Natural killer cell treated with Interleukin-12 subunit alpha and Interleukin-12 subunit beta and Interleukin-15 and Interleukin-18, amount 100 ng/mL, for 72 hours (primary cell): ENCODE data around the gene DDX56. TPM values are rescaled to one million over a fixed set of nuclear protein-coding genes. Genes with fewer than 3 reads are reported as not detected.
"Not testable (repeated sequence)": the region's sequence is repeated elsewhere in the genome, so short reads cannot be mapped to it uniquely, and the experiment has no call there.

ENCODE experiments used
- ATAC-seq, 2 donors: fragments of 150-1000 bp; cut with Tn5 transposase in 1 of 2; sonication (Bioruptor Pico), chemical (Tn5 transposase) in 1 of 2; 2 replicates each; pipeline ENCODE4 v1.10.0; 2021
- DNase-seq: peaks from one replicate; pipeline ENCODE4 v3.0.0; 2022; ENCODE audit warnings: low spot score
- H3K27ac Mint-ChIP-seq, 2 donors: 1 replicate in 1 of 2; 2 replicates in 1 of 2; pipeline ENCODE4 v1.8.0; 2022; ENCODE audit warnings: mixed read lengths in 2 of 2, mild to moderate bottlenecking in 1 of 2, moderate library complexity in 1 of 2
- H3K27me3 Mint-ChIP-seq, 2 donors: 1 replicate in 1 of 2; 2 replicates in 1 of 2; pipeline ENCODE4 v1.8.0; 2022; ENCODE audit warnings: mixed read lengths in 2 of 2
- H3K36me3 Mint-ChIP-seq: one replicate; pipeline ENCODE4 v1.8.0; 2022; ENCODE audit warnings: mixed read lengths
- H3K4me1 Mint-ChIP-seq, 2 donors: 1 replicate in 1 of 2; 2 replicates in 1 of 2; pipeline ENCODE4 v1.8.0; 2022; ENCODE audit warnings: low read depth in 2 of 2, mixed read lengths in 2 of 2, mild to moderate bottlenecking in 1 of 2
- H3K4me3 Mint-ChIP-seq: one replicate; pipeline ENCODE4 v1.8.0; 2022; ENCODE audit warnings: mixed read lengths
- H3K9me3 Mint-ChIP-seq: 2 replicates; pipeline ENCODE4 v1.8.0; 2022; ENCODE audit warnings: mixed read lengths
- total RNA-seq, 2 donors: library from RNA; stranded (reverse); gene quantifications; one replicate each; pipeline ENCODE4 v1.2.3, GENCODE V29; 2022

The DDX56 gene
- total RNA-seq, 2 donors from 2014 or later = 99.7 to 208 TPM

DNA sequence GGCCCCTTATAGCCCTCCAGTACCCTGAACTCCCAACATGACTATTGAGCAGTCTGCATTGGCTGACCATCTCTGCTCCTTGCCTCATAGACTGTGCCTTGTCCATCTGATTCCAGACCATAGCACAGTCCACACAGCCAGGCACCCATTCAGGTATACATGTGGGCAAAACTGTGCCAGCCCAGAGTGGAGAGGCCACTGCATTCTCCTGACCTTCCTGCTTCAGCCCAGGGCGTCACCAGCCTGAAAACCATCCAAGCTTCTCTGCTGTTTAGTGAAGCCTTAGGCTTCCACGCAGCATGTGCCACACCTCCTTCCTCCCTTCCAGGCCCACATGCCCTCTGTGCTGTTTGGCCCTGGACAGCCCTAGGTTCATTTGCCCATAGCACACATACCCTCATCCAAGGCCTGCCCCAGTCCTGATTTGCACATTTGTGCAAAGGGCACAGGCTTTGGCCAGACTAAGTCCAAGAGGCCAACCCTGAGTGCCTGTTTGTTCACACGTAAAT is 10.5 kb downstream of the DDX56 start:
- H3K4me1 Mint-ChIP-seq = peaks cover 12 to 13% of the 10 kb centered on the region in 2 donors
- H3K4me3 Mint-ChIP-seq = no peak overlapping the region
- no peak overlapping the region for H3K27ac Mint-ChIP-seq
- peaks cover 8% of the 10 kb centered on the region for H3K36me3 Mint-ChIP-seq
- H3K27me3 Mint-ChIP-seq = no peaks in the 10 kb centered on the region
- DNase-seq (no peak), ATAC-seq (no peak)
- no peaks in the 10 kb centered on the region for H3K9me3 Mint-ChIP-seq

DNA sequence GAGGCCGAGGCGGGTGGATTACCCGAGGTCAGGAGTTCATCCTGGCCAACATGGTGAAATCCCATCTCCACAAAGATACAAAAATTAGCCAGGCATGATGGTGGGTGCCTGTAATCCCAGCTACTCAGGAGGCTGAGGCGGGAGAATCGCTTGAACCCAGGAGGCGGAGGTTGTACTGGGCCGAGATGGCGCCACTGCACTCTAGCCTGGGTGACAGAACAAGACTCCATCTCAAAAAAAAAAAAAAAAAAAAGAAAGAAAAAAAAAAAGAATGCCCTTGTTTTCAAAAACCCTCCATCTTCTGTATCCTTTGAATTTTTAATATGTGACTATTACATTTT is 11.1 kb downstream of the DDX56 start:
- not testable (repeated sequence) for H3K27me3 Mint-ChIP-seq, ATAC-seq, H3K27ac Mint-ChIP-seq, H3K9me3 Mint-ChIP-seq, H3K36me3 Mint-ChIP-seq, DNase-seq, H3K4me3 Mint-ChIP-seq
- H3K4me1 Mint-ChIP-seq = peaks cover 10 to 11% of the 10 kb centered on the region in 2 donors

DNA sequence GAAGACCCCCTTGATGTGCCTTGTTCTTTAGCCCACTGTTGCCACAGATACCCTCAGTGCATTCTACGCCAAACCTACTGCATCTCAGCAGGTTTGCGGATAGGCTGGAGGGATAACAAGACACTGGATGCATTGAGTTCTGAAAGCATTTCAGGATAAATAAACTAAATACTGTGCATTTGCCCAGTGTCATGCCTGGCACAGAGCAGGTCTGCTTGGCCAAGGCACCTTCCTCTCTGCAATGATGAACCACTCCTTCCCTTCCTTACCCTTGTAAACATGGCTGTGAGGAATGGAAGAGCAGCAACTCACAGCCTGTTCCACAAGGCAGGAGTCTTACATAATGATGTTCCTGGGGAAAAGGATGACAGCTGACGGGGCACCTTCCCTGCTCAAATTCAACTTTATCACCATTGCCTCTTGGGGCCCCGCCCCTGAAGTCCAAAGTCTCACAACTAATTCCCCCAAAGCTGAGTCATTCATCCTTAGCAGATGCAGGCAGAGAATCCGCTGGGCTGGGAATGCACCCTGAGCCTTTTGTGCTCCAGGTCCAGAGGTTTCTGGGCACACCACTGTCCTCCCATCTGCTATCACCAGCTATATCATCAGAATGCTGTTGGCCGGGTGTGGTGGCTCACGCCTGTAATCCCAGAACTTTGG is 11.6 kb downstream of the DDX56 start:
- no peaks in the 10 kb centered on the region for H3K9me3 Mint-ChIP-seq
- DNase-seq (no peak), ATAC-seq (no peak)
- peaks cover under 1% of the 10 kb centered on the region for H3K36me3 Mint-ChIP-seq
- peaks cover 0 to 2% of the 10 kb centered on the region in 2 donors for H3K27me3 Mint-ChIP-seq
- no peak overlapping the region for H3K4me3 Mint-ChIP-seq
- no peak overlapping the region for H3K27ac Mint-ChIP-seq
- H3K4me1 Mint-ChIP-seq = peaks cover 7 to 8% of the 10 kb centered on the region in 2 donors

DNA sequence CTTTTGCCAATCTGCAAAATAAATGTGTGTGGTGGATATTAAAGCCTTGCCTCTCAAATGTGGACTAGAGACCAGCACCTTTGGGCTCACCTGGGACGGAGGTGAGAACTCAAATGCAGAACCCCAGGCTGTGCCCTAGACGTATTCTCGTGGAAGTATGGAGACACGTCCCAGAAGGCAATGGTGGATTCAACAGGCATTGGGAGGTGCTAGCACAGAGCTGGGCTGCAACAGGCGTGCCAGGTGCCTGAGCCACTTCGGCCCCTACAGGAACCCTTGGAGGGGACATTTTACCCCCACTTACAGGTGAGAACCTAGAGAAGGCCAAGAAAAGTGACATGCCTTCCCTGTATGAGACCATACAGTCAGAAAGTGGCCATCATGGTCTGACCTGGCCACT is 12.2 kb downstream of the DDX56 start:
- Mint-ChIP-seq H3K36me3 (no peaks in the 10 kb centered on the region), H3K4me1 (peaks cover 7 to 8% of the 10 kb centered on the region in 2 donors), H3K9me3 (no peaks in the 10 kb centered on the region), H3K4me3 (no peak overlapping the region), H3K27me3 (peaks cover 0 to 2% of the 10 kb centered on the region in 2 donors), H3K27ac (no peak overlapping the region)
- ATAC-seq = no peak
- DNase-seq = no peak

DNA sequence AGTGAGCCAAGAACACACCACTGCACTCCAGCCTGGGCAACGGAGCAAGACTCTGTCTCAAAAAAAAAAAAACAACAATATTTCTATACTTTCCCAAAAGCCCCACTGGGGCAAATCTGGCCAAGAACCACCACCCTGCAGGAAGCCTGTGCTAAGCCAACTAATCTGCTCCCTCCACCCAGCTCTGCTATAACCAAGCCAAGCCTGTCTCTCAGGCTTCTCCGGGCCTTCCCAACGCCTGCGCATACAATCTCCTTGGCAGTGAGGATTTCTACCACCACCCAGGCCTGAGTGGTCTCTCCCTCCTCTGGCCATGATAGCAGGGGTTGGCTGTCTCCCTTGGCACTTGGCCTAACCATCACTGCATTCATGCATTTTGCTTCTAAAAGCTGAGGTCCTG is 14.2 kb downstream of the DDX56 start:
- Mint-ChIP-seq H3K4me3 (no peak overlapping the region), H3K27me3 (peaks cover 0 to 2% of the 10 kb centered on the region in 2 donors), H3K9me3 (no peaks in the 10 kb centered on the region), H3K4me1 (peaks cover 0 to 2% of the 10 kb centered on the region in 2 donors), H3K27ac (no peak overlapping the region), H3K36me3 (no peaks in the 10 kb centered on the region)
- ATAC-seq (peak in 1 of 2 donors; percentile 37), DNase-seq (no peak)

DNA sequence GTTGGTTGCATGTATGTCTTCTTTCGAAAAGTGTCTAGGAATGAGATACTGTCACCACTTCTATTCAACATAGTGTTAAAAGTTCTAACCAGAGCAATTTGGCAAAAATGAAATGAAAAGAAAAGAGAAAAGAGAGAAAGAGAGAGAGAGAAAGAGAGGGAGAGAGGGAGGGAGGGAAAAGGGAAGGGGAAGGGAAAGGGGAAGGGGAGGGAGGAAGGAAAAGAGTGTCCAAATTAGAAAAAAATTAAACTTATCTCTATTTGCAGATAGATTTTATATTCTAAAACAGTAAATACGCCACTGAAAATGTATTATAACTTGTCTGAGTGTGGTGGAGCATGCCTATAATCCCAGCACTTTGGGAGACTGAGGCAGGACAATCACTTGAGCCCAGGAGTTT is 16.2 kb downstream of the DDX56 start:
- Mint-ChIP-seq H3K36me3 (no peaks in the 10 kb centered on the region), H3K9me3 (no peaks in the 10 kb centered on the region), H3K27ac (no peak overlapping the region), H3K4me3 (no peak overlapping the region), H3K4me1 (peaks cover 0 to 2% of the 10 kb centered on the region in 2 donors), H3K27me3 (peaks cover 6 to 7% of the 10 kb centered on the region in 2 donors)
- no peak for DNase-seq
- ATAC-seq = no peak

DNA sequence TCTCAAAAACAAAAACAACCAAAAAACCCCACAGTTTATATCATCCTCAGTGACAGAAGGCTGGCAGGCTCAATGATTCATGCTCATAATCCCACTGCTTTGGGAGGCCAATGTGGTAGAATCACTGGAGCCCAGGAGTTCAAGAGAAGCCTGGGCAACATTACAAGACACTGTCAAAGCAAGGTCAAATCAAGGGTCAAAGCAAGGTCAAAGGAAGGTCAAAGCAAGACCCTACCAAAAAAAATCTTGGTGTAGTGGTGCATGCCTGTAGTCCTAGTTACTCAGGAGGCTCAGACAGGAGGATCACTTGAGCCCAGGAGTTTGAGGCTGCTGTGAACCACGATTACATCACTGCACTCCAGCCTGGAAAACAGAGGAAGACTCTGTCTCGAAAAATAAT is 18.4 kb downstream of the DDX56 start:
- ATAC-seq (no peak), DNase-seq (no peak)
- Mint-ChIP-seq H3K27me3 (peaks cover 7 to 11% of the 10 kb centered on the region in 2 donors), H3K36me3 (no peaks in the 10 kb centered on the region), H3K4me3 (no peak overlapping the region), H3K9me3 (no peaks in the 10 kb centered on the region), H3K27ac (no peak overlapping the region), H3K4me1 (peaks cover 0 to 2% of the 10 kb centered on the region in 2 donors)

DNA sequence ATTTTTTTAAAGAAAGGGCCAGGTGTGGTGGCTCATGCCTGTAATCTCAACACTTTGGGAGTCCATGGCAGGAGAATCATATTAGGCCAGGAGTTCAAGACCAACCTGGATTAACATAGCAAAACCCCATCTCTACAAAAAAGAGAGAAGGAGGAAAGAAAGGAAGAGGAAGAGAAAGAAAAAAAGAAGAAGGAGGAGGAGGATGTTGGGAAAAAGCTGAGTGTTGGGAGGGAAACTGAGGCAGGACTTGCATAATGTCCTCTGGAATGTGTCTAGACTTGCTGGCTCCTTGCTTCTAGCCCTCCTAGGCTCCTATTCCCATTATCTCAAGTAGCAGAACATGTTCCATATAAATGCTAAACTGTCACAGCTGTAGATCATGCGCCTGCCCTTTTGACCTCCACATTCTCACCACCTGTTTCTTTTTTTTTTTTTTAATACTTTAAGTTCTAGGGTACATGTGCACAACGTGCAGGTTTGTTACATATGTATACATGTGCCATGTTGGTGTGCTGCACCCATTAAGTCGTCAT is 21.2 kb downstream of the DDX56 start:
- H3K9me3 Mint-ChIP-seq, ATAC-seq, H3K36me3 Mint-ChIP-seq, H3K4me3 Mint-ChIP-seq, H3K4me1 Mint-ChIP-seq, H3K27ac Mint-ChIP-seq, DNase-seq: not testable (repeated sequence)
- H3K27me3 Mint-ChIP-seq = peaks cover 21 to 23% of the 10 kb centered on the region in 2 donors

DNA sequence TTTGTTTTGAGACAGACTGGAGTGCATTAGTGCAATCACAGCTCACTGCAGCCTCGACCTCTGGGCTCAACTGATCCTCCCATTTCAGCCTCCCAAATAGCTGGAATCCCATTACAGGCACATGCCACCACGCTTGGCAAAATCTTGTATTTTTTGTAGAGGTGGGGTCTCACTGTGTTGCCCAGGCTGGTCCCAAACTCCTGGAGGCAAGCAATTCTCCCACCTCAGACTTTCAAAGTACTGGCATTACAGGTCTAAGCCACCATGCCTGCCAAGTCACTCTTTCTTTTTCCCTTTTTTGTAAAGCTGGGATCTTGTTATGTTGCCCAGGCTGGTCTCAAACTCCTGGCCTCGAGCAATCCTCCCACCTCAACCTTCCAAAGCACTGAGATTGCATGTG is 24.3 kb downstream of the DDX56 start:
- no peak for ATAC-seq
- no peaks in the 10 kb centered on the region for H3K4me1 Mint-ChIP-seq

DNA sequence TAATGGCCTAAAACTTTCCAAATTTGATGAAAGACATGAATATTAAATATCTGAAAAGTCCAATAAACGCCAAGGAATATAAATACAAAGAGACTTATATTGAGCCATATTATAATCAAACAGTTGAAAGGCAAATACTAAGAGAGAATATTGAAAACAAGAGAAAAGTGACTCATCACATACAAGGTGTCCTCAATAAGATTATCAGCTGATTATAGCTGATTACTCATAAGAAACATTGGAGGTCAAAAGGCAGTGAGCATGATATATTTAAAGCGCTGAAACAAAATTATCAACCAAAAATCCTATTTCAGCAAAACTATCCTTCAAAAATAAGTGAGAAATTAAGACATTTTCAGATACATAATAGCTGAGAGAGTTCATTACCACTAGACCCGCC is 24.8 kb downstream of the DDX56 start:
- no peak for DNase-seq
- Mint-ChIP-seq H3K36me3 (no peaks in the 10 kb centered on the region), H3K27me3 (peaks cover 25 to 32% of the 10 kb centered on the region in 2 donors), H3K27ac (no peak overlapping the region), H3K9me3 (no peaks in the 10 kb centered on the region), H3K4me1 (no peaks in the 10 kb centered on the region), H3K4me3 (no peak overlapping the region)
- no peak for ATAC-seq

More for the DNA sequence above, 24.3 kb downstream of the DDX56 start:
- H3K4me3 Mint-ChIP-seq = no peak overlapping the region
- no peak overlapping the region for H3K27ac Mint-ChIP-seq
- H3K9me3 Mint-ChIP-seq = no peaks in the 10 kb centered on the region
- peaks cover 25 to 32% of the 10 kb centered on the region in 2 donors for H3K27me3 Mint-ChIP-seq
- no peak for DNase-seq
- H3K36me3 Mint-ChIP-seq = no peaks in the 10 kb centered on the region

DNA sequence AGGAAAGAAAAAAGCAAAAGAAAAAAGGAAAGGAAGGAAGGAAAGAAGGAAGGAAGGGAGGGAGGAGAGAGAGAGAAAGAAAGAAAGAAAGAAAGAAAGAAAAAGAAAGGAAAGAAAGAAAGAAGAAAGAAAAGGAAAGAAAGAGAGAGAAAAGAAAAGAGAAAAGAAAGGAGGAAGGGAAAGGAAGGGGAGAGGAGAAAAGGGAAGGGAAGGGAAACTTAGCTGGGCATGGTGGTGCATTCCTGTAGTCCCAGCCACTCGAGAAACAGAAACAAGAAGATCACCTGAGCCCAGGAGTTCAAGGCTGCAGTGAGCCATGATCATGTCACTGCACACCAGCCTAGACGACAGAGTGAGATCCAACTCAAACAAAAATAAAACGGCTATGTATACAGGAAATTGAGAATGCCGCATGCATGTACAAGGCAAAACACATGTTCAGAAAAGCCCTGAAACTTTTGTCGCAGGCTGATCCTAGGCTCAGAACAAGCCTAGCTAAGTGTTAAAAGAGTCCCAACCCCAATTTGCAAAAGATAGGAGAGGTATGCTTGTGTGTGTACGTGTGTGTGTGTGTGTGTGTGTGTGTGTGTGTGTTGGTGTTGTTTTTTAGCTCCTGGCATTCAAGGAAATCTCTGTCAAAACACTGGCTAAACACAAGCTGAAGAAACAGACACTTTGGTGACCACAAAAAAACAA is 26.0 kb downstream of the DDX56 start:
- H3K27me3 Mint-ChIP-seq = peaks cover 22 to 26% of the 10 kb centered on the region in 2 donors
- no peaks in the 10 kb centered on the region for H3K4me1 Mint-ChIP-seq
- no peaks in the 10 kb centered on the region for H3K36me3 Mint-ChIP-seq
- no peak overlapping the region for H3K4me3 Mint-ChIP-seq
- DNase-seq = no peak
- H3K27ac Mint-ChIP-seq = no peak overlapping the region
- no peaks in the 10 kb centered on the region for H3K9me3 Mint-ChIP-seq
- ATAC-seq = no peak

DNA sequence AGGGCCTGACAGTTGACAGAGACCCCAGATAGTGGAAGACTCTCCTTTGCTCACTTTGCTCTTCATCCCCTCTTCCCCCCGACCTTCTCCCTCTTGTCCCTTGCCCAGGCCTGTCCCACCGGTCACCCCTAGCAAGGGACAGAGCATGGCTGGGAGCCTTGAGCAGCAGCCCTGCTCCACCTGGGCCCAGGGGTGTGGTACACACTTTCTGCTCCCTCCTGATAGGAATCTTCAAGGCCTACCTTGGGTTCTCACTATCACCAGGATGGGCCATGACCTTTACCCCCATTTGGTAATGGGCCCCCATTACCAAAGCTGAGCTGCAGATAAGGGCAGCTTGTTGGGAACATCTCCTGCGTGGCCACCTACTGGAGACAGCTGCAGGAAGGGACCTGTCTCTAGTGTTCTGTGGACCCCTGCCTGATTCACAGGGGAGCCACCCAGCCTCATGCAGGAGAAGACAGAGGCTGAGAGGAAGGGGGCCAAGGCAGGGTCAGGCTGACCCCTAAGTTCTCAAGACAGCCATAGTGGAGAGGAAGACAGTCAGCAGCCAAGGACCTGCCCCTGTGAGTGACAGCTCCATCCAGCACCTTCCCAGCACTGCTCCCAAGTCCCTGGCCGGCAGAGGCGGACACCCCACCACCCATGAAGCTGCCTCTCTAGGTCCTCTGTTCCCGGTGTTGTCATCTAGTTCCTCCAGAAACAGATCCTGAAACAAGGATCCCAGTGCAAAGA is 31.7 kb downstream of the DDX56 start:
- H3K36me3 Mint-ChIP-seq = no peaks in the 10 kb centered on the region
- H3K9me3 Mint-ChIP-seq = no peaks in the 10 kb centered on the region
- ATAC-seq (no peak), DNase-seq (no peak)
- H3K4me3 Mint-ChIP-seq = no peak overlapping the region
- no peaks in the 10 kb centered on the region for H3K4me1 Mint-ChIP-seq
- H3K27ac Mint-ChIP-seq = no peak overlapping the region
- H3K27me3 Mint-ChIP-seq = peaks cover 0 to 6% of the 10 kb centered on the region in 2 donors

DNA sequence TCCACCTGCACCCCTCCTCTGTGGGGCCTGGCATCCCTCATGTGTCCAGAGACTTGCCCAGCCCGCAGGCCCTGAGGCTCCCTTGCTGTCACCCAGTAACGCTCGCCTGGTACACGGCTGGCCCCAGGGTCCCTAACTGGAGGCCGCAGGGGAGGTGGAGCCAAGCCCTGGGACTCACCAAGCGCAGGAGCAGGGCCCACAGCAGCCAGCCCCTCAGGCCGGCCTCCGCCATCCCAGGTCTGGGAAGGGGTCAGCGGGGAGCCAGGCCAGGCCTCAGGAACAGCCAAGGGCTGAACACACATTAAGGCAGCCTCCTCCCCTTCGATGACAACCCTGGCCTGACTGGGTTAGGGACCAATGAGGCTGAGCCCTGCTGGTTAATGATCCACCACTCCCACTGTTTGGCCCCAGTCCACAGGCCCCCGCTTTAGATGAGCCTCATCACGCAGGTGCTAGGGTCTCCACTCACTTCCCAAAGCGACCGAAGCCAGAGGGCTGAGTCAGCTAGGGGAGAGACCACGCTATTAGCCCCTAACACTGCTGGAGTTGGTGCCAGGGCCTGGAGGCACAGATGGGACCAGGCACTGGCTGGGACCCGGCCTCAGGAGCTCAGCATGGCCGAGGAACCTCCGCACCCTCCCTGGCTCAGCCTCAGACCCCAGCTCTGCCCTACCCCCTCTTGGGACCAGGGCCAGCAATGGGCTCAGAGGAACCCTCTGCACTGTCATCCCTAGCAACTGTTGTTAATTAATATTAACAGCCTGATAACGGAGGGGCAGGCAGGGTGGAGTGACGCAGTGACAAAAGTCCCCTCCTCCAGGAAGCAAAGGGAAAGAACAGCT is 32.5 kb downstream of the DDX56 start, which contains the start of gene NPC1L1:
TSS of gene NPC1L1 (minus strand) at position 303 of the 842 bp plus-strand sequence. CDS start at position 232, 71 bp downstream.
- no peaks in the 10 kb centered on the region for H3K4me1 Mint-ChIP-seq
- H3K9me3 Mint-ChIP-seq = no peaks in the 10 kb centered on the region
- H3K36me3 Mint-ChIP-seq = no peaks in the 10 kb centered on the region
- no peak within 1 kb of the TSS for H3K27ac Mint-ChIP-seq
- H3K27me3 Mint-ChIP-seq = no peaks in the 10 kb centered on the region
- no peak within 1 kb of the TSS for H3K4me3 Mint-ChIP-seq
- ATAC-seq (peak; percentile 8 to 12), DNase-seq (no peak)
